GM18951 (cell line): ENCODE results near the gene PTPRK.

Experiments
- POLR2A ChIP-seq: IDR thresholded peaks from 4 replicates; pipeline ENCODE4 v1.6.1; 2011; ENCODE audit warnings: mild to moderate bottlenecking; ENCODE audit not compliant: insufficient read length, insufficient read depth; ENCODE audit errors: extremely low read depth
- in situ Hi-C: fragments of 300-500 bp; cut with MboI; formaldehyde crosslinking; loops from one replicate; pipeline ENCODE4 v1.12.0; 2022; ENCODE audit warnings: low sequenced_read_pairs, mixed read lengths, inconsistent platforms; ENCODE audit not compliant: unreplicated experiment

The PTPRK gene

GRCh38 chr6:128403618-128404444 is 116.6 kb downstream of the PTPRK start:
- TF ChIP-seq POLR2A: no peak
- in situ Hi-C loops: no loop called here

DNA sequence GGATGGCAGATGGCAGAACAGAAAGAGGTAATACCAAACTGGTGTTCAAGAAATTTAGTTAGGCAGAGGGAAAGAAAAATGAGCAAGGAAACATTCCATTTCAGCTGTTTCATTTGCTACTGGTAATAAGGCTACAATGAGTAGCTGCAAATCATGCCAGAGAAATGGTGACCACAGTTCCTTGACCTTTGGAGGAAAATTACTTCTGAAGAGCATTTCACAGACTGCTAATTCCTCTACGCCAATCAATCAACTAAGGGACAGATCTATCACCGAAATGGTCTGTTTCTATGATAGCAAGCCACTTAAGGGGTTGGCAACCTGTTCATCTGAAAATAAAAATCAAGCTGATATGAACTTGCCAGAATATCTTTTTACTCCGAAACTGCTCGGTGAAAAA is 119.5 kb downstream of the PTPRK start:
- in situ Hi-C loops: no loop called here
- no peak for TF ChIP-seq POLR2A

DNA sequence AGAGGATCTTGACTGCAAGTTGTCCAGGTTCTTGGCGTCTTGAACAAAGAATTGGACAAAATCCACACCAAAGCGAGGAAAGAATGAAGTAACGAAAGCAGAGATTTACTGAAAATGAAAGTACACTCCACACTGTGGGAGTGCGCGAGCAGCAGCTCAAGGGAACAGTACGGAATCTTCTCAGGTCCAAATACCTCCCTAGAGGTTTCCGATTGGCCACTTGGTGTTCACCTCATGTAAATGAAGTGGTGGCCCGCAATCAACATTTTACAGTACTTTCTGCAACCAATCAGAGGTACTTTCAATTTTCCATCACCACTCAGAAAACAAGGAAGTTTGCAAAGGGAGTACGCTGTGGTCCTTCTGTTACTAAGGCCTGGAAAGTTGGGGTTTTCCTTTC is 122.4 kb downstream of the PTPRK start:
- no peak for TF ChIP-seq POLR2A
- in situ Hi-C loops: no loop called here

DNA sequence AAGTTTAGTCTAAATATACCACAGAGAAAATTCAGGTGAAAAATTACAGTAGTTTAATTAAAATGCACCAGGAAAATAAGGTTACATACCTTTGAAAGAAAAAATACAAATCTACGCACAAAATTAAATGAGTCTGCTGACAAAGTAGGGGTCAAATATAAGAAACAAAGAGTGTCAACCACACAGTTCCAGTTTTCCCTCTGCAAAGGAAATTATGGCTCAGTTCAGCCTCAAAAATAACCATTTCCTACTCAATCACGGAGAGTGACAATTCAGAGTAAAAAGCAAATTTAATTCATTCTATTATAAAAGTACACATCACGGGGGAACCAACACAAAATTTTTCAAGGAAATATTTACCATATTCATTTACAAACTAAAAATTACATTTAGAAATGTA is 124.8 kb downstream of the PTPRK start:
- no peak for TF ChIP-seq POLR2A
- in situ Hi-C loops: no loop called here

- in situ Hi-C loops: no loop called here
- TF ChIP-seq POLR2A: no peak
These were observed 125.2 kb downstream of the PTPRK start for GRCh38 chr6:128395188-128395587.

- in situ Hi-C loops: no loop called here
- TF ChIP-seq POLR2A: no peak
These were observed 126.2 kb downstream of the PTPRK start for GRCh38 chr6:128394167-128394566.

DNA sequence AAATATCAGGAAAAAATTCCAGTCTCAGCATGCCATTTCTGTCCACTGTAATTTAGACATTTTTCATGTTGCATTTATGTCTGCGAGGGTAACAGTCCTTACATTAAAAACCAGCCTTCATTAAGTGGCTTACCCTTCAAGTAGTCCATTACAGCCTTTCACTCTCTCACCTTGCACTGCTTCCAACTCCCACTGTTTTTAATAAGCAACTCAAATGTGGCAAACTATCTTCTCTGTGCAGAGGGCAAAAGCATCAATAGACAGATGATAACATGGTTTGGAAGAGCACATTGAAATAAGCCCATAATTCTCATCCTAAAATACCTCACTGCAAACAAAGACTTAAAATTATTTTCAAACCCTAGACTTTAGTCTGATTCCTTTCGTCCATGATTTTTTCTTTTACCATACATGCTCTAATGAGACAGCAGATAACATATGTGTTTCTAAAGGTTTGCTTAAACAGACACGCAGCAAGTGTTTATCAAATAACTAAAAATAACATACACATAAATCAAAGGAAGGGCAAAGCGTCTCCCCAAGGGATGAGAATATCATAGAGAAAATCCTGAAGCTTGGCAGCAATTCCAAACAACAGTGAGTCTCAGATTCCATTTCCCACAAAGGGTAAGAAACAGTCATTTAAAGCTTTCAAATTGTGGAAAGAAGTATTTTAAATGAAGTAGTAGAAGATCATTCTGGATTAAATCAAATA is 130.4 kb downstream of the PTPRK start:
- no peak for TF ChIP-seq POLR2A
- in situ Hi-C loops: no loop called here

GRCh38 chr6:128388380-128388779 is 132.0 kb downstream of the PTPRK start:
- in situ Hi-C loops: no loop called here
- TF ChIP-seq POLR2A: no peak

- in situ Hi-C loops: no loop called here
- no peak for TF ChIP-seq POLR2A
These were observed 139.5 kb downstream of the PTPRK start for GRCh38 chr6:128380891-128381290.

- no peak for TF ChIP-seq POLR2A
- in situ Hi-C loops: no loop called here
These were observed 140.8 kb downstream of the PTPRK start for GRCh38 chr6:128379577-128379976.

GRCh38 chr6:128376952-128377503 is 143.4 kb downstream of the PTPRK start:
- no peak for TF ChIP-seq POLR2A
- in situ Hi-C loops: no loop called here

DNA sequence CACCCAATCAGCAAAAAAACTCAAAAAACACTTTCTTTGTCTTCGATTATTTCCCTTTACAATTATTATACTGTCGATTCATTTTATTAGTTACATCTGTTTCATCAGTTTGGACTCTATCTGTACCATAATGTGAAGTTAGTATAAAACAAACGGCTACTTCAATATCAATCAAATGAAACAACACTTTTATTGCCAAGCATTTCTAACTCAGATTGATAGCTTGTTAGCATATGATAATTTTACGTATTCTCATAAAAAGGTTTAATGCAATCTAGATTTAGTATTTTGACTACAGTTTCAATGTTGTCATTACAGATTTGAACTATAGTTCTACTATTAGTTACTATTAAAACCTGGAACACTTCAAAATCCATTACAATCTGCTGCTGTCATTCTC is 149.3 kb downstream of the PTPRK start:
- in situ Hi-C loops: no loop called here
- no peak for TF ChIP-seq POLR2A

- in situ Hi-C loops: no loop called here
These were observed 150.3 kb downstream of the PTPRK start for GRCh38 chr6:128370072-128370471.

More at GRCh38 chr6:128370072-128370471, 150.3 kb downstream of the PTPRK start:
- no peak for TF ChIP-seq POLR2A
